H1 (cell line): ENCODE data around the gene DNAL1. TPM values are rescaled to one million over a fixed set of nuclear protein-coding genes. Genes with fewer than 3 reads are reported as not detected.

ENCODE experiments used
- CTCF ChIA-PET: fragments of 300-600 bp; sonication (Branson Sonifier 250); formaldehyde crosslinking; loops from one replicate; lab custom pipeline; 2021; ENCODE audit not compliant: partially characterized antibody; lab: Charles Lee
- POLR2A ChIA-PET: fragments of 300-600 bp; sonication (Branson Sonifier 250); formaldehyde crosslinking; loops from one replicate; lab custom pipeline; 2021; ENCODE audit warnings: inconsistent platforms; ENCODE audit not compliant: partially characterized antibody; lab: Charles Lee
- DNase-seq, 2 experiments: peaks; one replicate each; pipeline versions ENCODE4 v3.0.0 to v3.0.0-alpha.2; 2010 to 2022; ENCODE audit warnings: low spot score in 2 of 2, low read depth in 1 of 2, mixed read lengths in 1 of 2
- FAIRE-seq: peaks from 2 replicates; lab custom pipeline; 2011; peaks lifted over from hg19 to GRCh38; lab: Jason Lieb, UNC
- H2AFZ ChIP-seq: 2 replicates; pipeline ENCODE4 v1.8.1; 2012; ENCODE audit warnings: low read length, inconsistent platforms
- H2AK5ac ChIP-seq: 2 replicates; pipeline ENCODE4 v1.6.1; 2013; ENCODE audit warnings: low read depth, low read length
- H2BK120ac ChIP-seq: replicated peaks from 2 replicates; pipeline ENCODE3; 2013; ENCODE audit warnings: low read depth, low read length, inconsistent platforms
- H2BK12ac ChIP-seq: 2 replicates; pipeline ENCODE4 v1.6.1; 2013; ENCODE audit warnings: low read depth, low read length
- H2BK15ac ChIP-seq: 2 replicates; pipeline ENCODE4 v1.6.1; 2013; ENCODE audit warnings: low read length
- H2BK20ac ChIP-seq: 2 replicates; pipeline ENCODE4 v1.6.1; 2013; ENCODE audit warnings: low read length
- H2BK5ac ChIP-seq: 2 replicates; pipeline ENCODE4 v1.6.1; 2013; ENCODE audit warnings: low read depth, low read length
- H3K14ac ChIP-seq: 2 replicates; pipeline ENCODE4 v1.6.1; 2013; ENCODE audit warnings: inconsistent platforms; ENCODE audit not compliant: insufficient read length
- H3K18ac ChIP-seq: 2 replicates; pipeline ENCODE4 v1.6.1; 2013; ENCODE audit warnings: low read length; ENCODE audit errors: extremely low read depth
- H3K23ac ChIP-seq: 2 replicates; pipeline ENCODE4 v1.6.1; 2013; ENCODE audit warnings: inconsistent platforms; ENCODE audit not compliant: insufficient read length
- H3K23me2 ChIP-seq: 2 replicates; pipeline ENCODE4 v1.6.1; 2013; ENCODE audit warnings: low read depth, low read length
- H3K27ac ChIP-seq: 2 replicates; pipeline ENCODE4 v1.6.1; 2011; ENCODE audit warnings: low read depth, low read length, inconsistent platforms
- H3K27me3 ChIP-seq, 4 experiments: replicated peaks in 1 of 4; 1 replicate in 1 of 4; 2 replicates in 3 of 4; pipeline versions ENCODE4 v1.6.1 to v1.8.1; 2011 to 2013; ENCODE audit warnings: low read length in 3 of 4, mild to moderate bottlenecking in 3 of 4, inconsistent platforms in 2 of 4, mixed read lengths in 2 of 4, moderate library complexity in 1 of 4; ENCODE audit not compliant: control insufficient read depth in 3 of 4, insufficient read depth in 3 of 4; ENCODE audit errors: extremely low read depth in 1 of 4
- H3K36me3 ChIP-seq, 4 experiments: 2 replicates each; pipeline versions ENCODE4 v1.6.1 to v1.8.1; 2011 to 2013; ENCODE audit warnings: mild to moderate bottlenecking in 4 of 4, low read length in 3 of 4, moderate library complexity in 2 of 4, control low read depth in 1 of 4, inconsistent platforms in 1 of 4; ENCODE audit not compliant: insufficient read depth in 4 of 4, control insufficient read depth in 2 of 4
- H3K4ac ChIP-seq: replicated peaks from 2 replicates; pipeline ENCODE3; 2013; ENCODE audit warnings: low read length, low read depth, mixed read lengths, inconsistent platforms; ENCODE audit not compliant: insufficient read length
- H3K4me1 ChIP-seq, 4 experiments: replicated peaks in 1 of 4; 1 replicate in 1 of 4; 2 replicates in 3 of 4; pipeline versions ENCODE4 v1.6.1 to v1.8.1; 2011 to 2013; ENCODE audit warnings: low read length in 3 of 4, inconsistent platforms in 2 of 4, mixed read lengths in 1 of 4; ENCODE audit not compliant: insufficient read depth in 4 of 4, control insufficient read depth in 3 of 4
- H3K4me2 ChIP-seq, 2 experiments: 2 replicates each; pipeline versions ENCODE4 v1.6.1 to v1.8.1; 2011 to 2013; ENCODE audit warnings: low read depth in 2 of 2, low read length in 2 of 2, control low read depth in 1 of 2, inconsistent platforms in 1 of 2, mild to moderate bottlenecking in 1 of 2; ENCODE audit not compliant: insufficient read depth in 1 of 2
- H3K4me3 ChIP-seq, 4 experiments: fragments of 200-600, 300-600 bp in 1 of 4; sonication (generic), shearing (Covaris generic), sonication (Bioruptor Twin) in 1 of 4; 2 replicates each; pipeline versions ENCODE4 v1.5.1 to v1.8.1; 2011 to 2016; ENCODE audit warnings: low read length in 4 of 4, low read depth in 3 of 4, control low read depth in 2 of 4, inconsistent platforms in 2 of 4, mild to moderate bottlenecking in 2 of 4, mixed read lengths in 1 of 4, moderate library complexity in 1 of 4; ENCODE audit not compliant: insufficient read depth in 2 of 4; ENCODE audit errors: extremely low read depth in 1 of 4
- H3K56ac ChIP-seq: replicated peaks from 2 replicates; pipeline ENCODE3; 2013; ENCODE audit warnings: low read depth, mild to moderate bottlenecking, mixed read lengths, low read length, inconsistent platforms; ENCODE audit not compliant: insufficient read length
- H3K79me1 ChIP-seq: 2 replicates; pipeline ENCODE4 v1.6.1; 2013; ENCODE audit warnings: low read depth, low read length, control low read depth
- H3K79me2 ChIP-seq, 2 experiments: 2 replicates each; pipeline versions ENCODE4 v1.6.1 to v1.8.1; 2012 to 2013; ENCODE audit warnings: low read length in 2 of 2, mild to moderate bottlenecking in 2 of 2, inconsistent platforms in 1 of 2; ENCODE audit not compliant: insufficient read depth in 2 of 2, control insufficient read depth in 1 of 2
- H3K9ac ChIP-seq, 4 experiments: replicated peaks in 1 of 4; 1 replicate in 1 of 4; 2 replicates in 3 of 4; pipeline versions ENCODE4 v1.6.1 to v1.8.1; 2011 to 2013; ENCODE audit warnings: low read depth in 3 of 4, low read length in 3 of 4, control low read depth in 2 of 4, mild to moderate bottlenecking in 2 of 4, moderate library complexity in 2 of 4, inconsistent platforms in 1 of 4; ENCODE audit errors: extremely low read depth in 1 of 4
- H3K9me3 ChIP-seq, 2 experiments: 2 replicates each; pipeline versions ENCODE4 v1.6.1 to v1.8.1; 2012 to 2013; ENCODE audit warnings: mild to moderate bottlenecking in 2 of 2, moderate library complexity in 2 of 2, control low read depth in 1 of 2, inconsistent platforms in 1 of 2, low read depth in 1 of 2, low read length in 1 of 2, mixed read lengths in 1 of 2; ENCODE audit not compliant: insufficient read depth in 2 of 2
- H4K20me1 ChIP-seq, 2 experiments: replicated peaks in 1 of 2; 2 replicates each; pipeline versions ENCODE3 to v1.8.1; 2011 to 2013; ENCODE audit warnings: inconsistent platforms in 2 of 2, low read length in 2 of 2, mild to moderate bottlenecking in 1 of 2; ENCODE audit not compliant: insufficient read depth in 2 of 2, control insufficient read depth in 1 of 2
- H4K5ac ChIP-seq: 2 replicates; pipeline ENCODE4 v1.6.1; 2013; ENCODE audit warnings: low read length, low read depth, mixed read lengths, inconsistent platforms; ENCODE audit not compliant: insufficient read length
- H4K8ac ChIP-seq: 2 replicates; pipeline ENCODE4 v1.8.0; 2013; ENCODE audit warnings: mild to moderate bottlenecking, moderate library complexity, low read length, inconsistent platforms; ENCODE audit not compliant: insufficient read depth; ENCODE audit errors: extremely low read depth
- H4K91ac ChIP-seq: replicated peaks from 2 replicates; pipeline ENCODE3; 2013; ENCODE audit warnings: low read length, mixed read lengths, inconsistent platforms; ENCODE audit not compliant: insufficient read length
- CREB1 ChIP-seq: IDR thresholded peaks from 2 replicates; pipeline ENCODE4 v1.6.1; 2012; ENCODE audit warnings: inconsistent platforms
- CTBP2 ChIP-seq: IDR thresholded peaks from 2 replicates; pipeline ENCODE4 v1.7.0; 2011; ENCODE audit warnings: borderline replicate concordance, mild to moderate bottlenecking, moderate library complexity, mixed read lengths, low read length; ENCODE audit not compliant: insufficient read depth, insufficient read length
- HDAC6 ChIP-seq: IDR thresholded peaks from one replicate; pipeline ENCODE4 v1.7.1; 2012; ENCODE audit warnings: low read depth, mild to moderate bottlenecking, inconsistent platforms, low read length, moderate library complexity
- KDM1A ChIP-seq: fragments of 200-600, 300-600 bp; sonication (generic); IDR thresholded peaks from 2 replicates; pipeline ENCODE4 v1.7.1; 2016; ENCODE audit warnings: mild to moderate bottlenecking, low read length, borderline replicate concordance
- MAX ChIP-seq: IDR thresholded peaks from 2 replicates; pipeline ENCODE4 v1.6.1; 2012; ENCODE audit warnings: inconsistent platforms
- RBBP5 ChIP-seq: IDR thresholded peaks from 2 replicates; pipeline ENCODE4 v1.7.1; 2012; ENCODE audit warnings: low read depth, mild to moderate bottlenecking, inconsistent platforms, low read length, moderate library complexity, borderline replicate concordance
- RXRA ChIP-seq: IDR thresholded peaks from 2 replicates; pipeline ENCODE4 v1.6.1; 2011; ENCODE audit warnings: low read depth, mild to moderate bottlenecking, low read length, moderate library complexity; ENCODE audit not compliant: insufficient read depth
- WGBS, 2 experiments: shearing (Covaris generic) in 1 of 2; methylation state at CpG; one replicate each; pipeline versions ENCODE4 v1.1.6 to v1.1.7; 2013 to 2015; ENCODE audit warnings: low lambda C conversion rate in 2 of 2, mixed read lengths in 2 of 2, inconsistent platforms in 1 of 2, low coverage in 1 of 2, missing lambda C conversion rate in 1 of 2; ENCODE audit not compliant: insufficient replicate concordance in 2 of 2, insufficient coverage in 1 of 2, insufficient read length in 1 of 2; ENCODE audit errors: extremely low coverage in 1 of 2, missing lambda C conversion rate in 1 of 2; 5-methylcytosine and 5-hydroxymethylcytosine counted together
- polyA plus RNA-seq, 7 experiments: library from polyadenylated mRNA; depleted of rRNA in 3 of 7; stranded (reverse) in 5 of 7; unstranded in 2 of 7; fragments of >200 nt in 5 of 7; fragments of 200-250 nt in 2 of 7; gene quantifications; 1 replicate in 5 of 7; 2 replicates in 1 of 7; 4 replicates in 1 of 7; pipeline versions ENCODE4 v1.2.1 to v1.2.3, GENCODE V29; 2011 to 2013; ENCODE audit warnings: missing spikeins in 2 of 7, mixed read lengths in 2 of 7
- total RNA-seq: library from RNA; stranded (reverse); fragmentation: NEBNext Ultra II Directional; extraction: Animal tissue kit (Norgen Biotek cat#: 25700); gene quantifications from 2 replicates; pipeline ENCODE4 v1.2.1, GENCODE V29; 2021

Gene DNAL1
- total and polyA plus RNA-seq, 2 of the 8 experiments (the other 6 are each of a cell fraction or from before 2014, with no cell fraction given) = 2.8 to 16.8 TPM

- H4K8ac ChIP-seq = no peak overlapping the region
- FAIRE-seq = no peak
- POLR2A ChIA-PET = interaction anchor here (1.3 kb wide), 1 partner anchor 13 kb away, joined by 4 read pairs; no protein-coding TSS in a partner anchor
- H3K4me3 ChIP-seq = no peak overlapping the region
- 93% methylated on average over 10 of the region's 10 CpGs; no CpG with 5 or more reads in 1 of the 2 experiments for WGBS, 2 experiments
- no peak overlapping the region for H3K27ac ChIP-seq
- no peaks in the 10 kb centered on the region for H3K9me3 ChIP-seq
- H3K79me1 ChIP-seq = no peaks in the 10 kb centered on the region
- H2BK20ac ChIP-seq = no peak overlapping the region
- TF ChIP-seq RXRA (no peak), CTBP2 (no peak), MAX (no peak), RBBP5 (no peak), KDM1A (no peak), CREB1 (no peak), HDAC6 (no peak)
- H3K23ac ChIP-seq = no peak overlapping the region
- no peak overlapping the region for H2BK120ac ChIP-seq
- CTCF ChIA-PET = interaction anchor here (0.7 to 1.3 kb wide), 4 partner anchors 14 to 99 kb away, joined by 3 to 5 read pairs (median 3); no protein-coding TSS in a partner anchor
- H3K27me3 ChIP-seq = peaks cover 0 to 11% (median 3%) of the 10 kb centered on the region in 4 experiments; a peak in 2 of 7 replicates
- no peak for DNase-seq
- no peaks in the 10 kb centered on the region for H3K79me2 ChIP-seq
- H2BK5ac ChIP-seq = no peak overlapping the region
- no peak overlapping the region for H2BK12ac ChIP-seq
- no peak overlapping the region for H3K4ac ChIP-seq
- peaks cover 0 to 5% (median 0%) of the 10 kb centered on the region in 4 experiments; a peak in 1 of 7 replicates for H3K4me1 ChIP-seq
- no peak overlapping the region for H3K56ac ChIP-seq
- H3K14ac ChIP-seq = no peak overlapping the region
- H3K36me3 ChIP-seq = no peaks in the 10 kb centered on the region
- no peak overlapping the region for H3K18ac ChIP-seq
- no peak overlapping the region for H4K91ac ChIP-seq
- no peak overlapping the region for H3K9ac ChIP-seq
- H3K4me2 ChIP-seq = no peak overlapping the region
- H4K20me1 ChIP-seq = peaks cover 0 to 3% of the 10 kb centered on the region in 2 experiments
- H4K5ac ChIP-seq = no peak overlapping the region
- H2AFZ ChIP-seq = no peak overlapping the region
- H2BK15ac ChIP-seq = no peak overlapping the region
- H3K23me2 ChIP-seq = 0 out of 2 replicates have a peak, but pooled peaks cover 2% of the 10 kb centered on the region
- H2AK5ac ChIP-seq = no peak overlapping the region
Measured at GRCh38 chr14:73620268-73620667, 24.5 kb upstream of the DNAL1 start.
